ENCODE data around the gene RASGRF2. TPM values are rescaled to one million over a fixed set of nuclear protein-coding genes. Genes with fewer than 3 reads are reported as not detected.

Gene RASGRF2
- total and polyA plus RNA-seq, 2 of the 8 experiments (the other 6 are each of a cell fraction or from before 2014, with no cell fraction given): 2.6 to 29.5 TPM

DNA sequence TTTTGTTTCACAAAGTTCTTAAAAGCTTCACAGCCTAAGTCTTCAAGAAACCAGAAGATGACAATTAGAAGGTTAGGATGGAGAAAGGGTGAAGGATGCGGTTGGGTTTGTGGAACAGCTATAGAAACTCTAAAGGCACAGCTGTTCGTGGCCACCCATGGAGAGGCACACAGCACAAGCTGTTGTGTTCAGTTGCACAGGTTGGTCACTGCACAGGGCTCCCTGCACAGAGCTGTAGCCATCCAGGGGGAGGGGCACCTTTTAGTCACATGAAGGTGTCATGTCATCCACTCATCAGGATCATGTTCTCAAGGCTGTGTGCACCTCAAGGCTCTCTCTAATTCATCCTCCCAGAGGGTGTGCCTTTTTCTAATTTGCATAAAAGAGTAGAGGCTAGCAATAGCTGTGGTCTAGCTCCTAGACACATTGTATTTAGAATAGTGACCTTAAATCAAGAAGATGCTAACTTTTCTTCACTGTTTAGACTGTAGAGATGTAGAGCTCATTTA, 5.0 kb upstream of the RASGRF2 start:
- no peak overlapping the region for H2BK15ac ChIP-seq (ENCODE audit: low read length)
- no peak overlapping the region for H3K18ac ChIP-seq (ENCODE audit: extremely low read depth, low read length)
- H3K23me2 ChIP-seq (ENCODE audit: low read depth, low read length): peaks cover 7% of the 10 kb centered on the region
- WGBS, 2 experiments (ENCODE audit: extremely low coverage in 1 of 2, insufficient coverage in 1 of 2, insufficient read length in 1 of 2, insufficient replicate concordance in 2 of 2, low coverage in 1 of 2, low lambda C conversion rate in 2 of 2, missing lambda C conversion rate in 1 of 2): 92% methylated on average over 2 of the region's 2 CpGs; no CpG with 5 or more reads in 1 of the 2 experiments
- H4K91ac ChIP-seq (replicated peaks; ENCODE audit: insufficient read length, low read length): peak overlapping the region; percentile 72
- no peak overlapping the region for H3K56ac ChIP-seq (replicated peaks; ENCODE audit: insufficient read length, low read depth, low read length)
- H3K9me3 ChIP-seq (ENCODE audit: insufficient read depth in 2 of 2, low read depth in 1 of 2, low read length in 1 of 2): no peaks in the 10 kb centered on the region
- H2BK5ac ChIP-seq (ENCODE audit: low read depth, low read length): peak overlapping the region; percentile 41; the same call in 1 of the 2 replicates
- H3K4me1 ChIP-seq (replicated peaks in 1 of 4; ENCODE audit: control insufficient read depth in 3 of 4, insufficient read depth in 4 of 4, low read length in 3 of 4): peaks cover 10 to 26% (median 18%) of the 10 kb centered on the region in 4 experiments
- no peak overlapping the region for H4K8ac ChIP-seq (ENCODE audit: extremely low read depth, insufficient read depth, low read length)
- peak overlapping the region; percentile 53; the same call in 1 of the 2 replicates for H2BK20ac ChIP-seq (ENCODE audit: low read length)
- H4K20me1 ChIP-seq (replicated peaks in 1 of 2; ENCODE audit: control insufficient read depth in 1 of 2, insufficient read depth in 2 of 2, low read length in 2 of 2): peaks cover 0 to 3% of the 10 kb centered on the region in 2 experiments
- H2BK120ac ChIP-seq (replicated peaks; ENCODE audit: low read depth, low read length): no peak overlapping the region
- no peak overlapping the region for H2AK5ac ChIP-seq (ENCODE audit: low read depth, low read length)
- no peak overlapping the region for H3K4me3 ChIP-seq (ENCODE audit: extremely low read depth in 1 of 4, insufficient read depth in 2 of 4, low read depth in 3 of 4, low read length in 4 of 4)
- no peaks in the 10 kb centered on the region for H3K36me3 ChIP-seq (ENCODE audit: control insufficient read depth in 2 of 4, insufficient read depth in 4 of 4, low read length in 3 of 4)
- H3K9ac ChIP-seq (replicated peaks in 1 of 4; ENCODE audit: extremely low read depth in 1 of 4, low read depth in 3 of 4, low read length in 3 of 4): no peak overlapping the region
- peak overlapping the region; percentile 53 for H3K14ac ChIP-seq (ENCODE audit: insufficient read length)
- peak overlapping the region; percentile 85; the same call in 1 of the 2 replicates for H2BK12ac ChIP-seq (ENCODE audit: low read depth, low read length)
- CTCF ChIA-PET (ENCODE audit: partially characterized antibody): interaction anchor here (0.6 to 2.0 kb wide), 5 partner anchors 66 to 212 kb away, joined by 3 to 6 read pairs (median 3); no protein-coding TSS in a partner anchor
- peak overlapping the region; percentile 45 for H3K4ac ChIP-seq (replicated peaks; ENCODE audit: insufficient read length, low read depth, low read length)
- POLR2A ChIA-PET (ENCODE audit: partially characterized antibody): interaction anchor here (0.7 kb wide), 1 partner anchor 16 kb away, joined by 3 read pairs; no protein-coding TSS in a partner anchor
- H2AFZ ChIP-seq (ENCODE audit: low read length): no peak overlapping the region
- no peaks in the 10 kb centered on the region for H3K79me2 ChIP-seq (ENCODE audit: control insufficient read depth in 1 of 2, insufficient read depth in 2 of 2, low read length in 2 of 2)
- no peak overlapping the region for H4K5ac ChIP-seq (ENCODE audit: insufficient read length, low read depth, low read length)
- FAIRE-seq: no peak
- no peak overlapping the region for H3K4me2 ChIP-seq (ENCODE audit: insufficient read depth in 1 of 2, low read depth in 2 of 2, low read length in 2 of 2)
- TF ChIP-seq, protein P1, sequence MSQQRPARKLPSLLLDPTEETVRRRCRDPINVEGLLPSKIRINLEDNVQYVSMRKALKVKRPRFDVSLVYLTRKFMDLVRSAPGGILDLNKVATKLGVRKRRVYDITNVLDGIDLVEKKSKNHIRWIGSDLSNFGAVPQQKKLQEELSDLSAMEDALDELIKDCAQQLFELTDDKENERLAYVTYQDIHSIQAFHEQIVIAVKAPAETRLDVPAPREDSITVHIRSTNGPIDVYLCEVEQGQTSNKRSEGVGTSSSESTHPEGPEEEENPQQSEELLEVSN (IDR thresholded peaks at IDR 0.05): no peak
- TF ChIP-seq POLR2AphosphoS5 (IDR thresholded peaks at IDR 0.05; ENCODE audit: low read depth, low read length) (no peak), RNF2 (IDR thresholded peaks at IDR 0.05; ENCODE audit: borderline replicate concordance, low read depth, low read length, missing control alignments, poor library complexity, severe bottlenecking) (no peak), CEBPB (IDR thresholded peaks at IDR 0.05; ENCODE audit: low read depth, low read length) (no peak), ASH2L (IDR thresholded peaks at IDR 0.05; ENCODE audit: low read length) (no peak), TEAD4 (IDR thresholded peaks at IDR 0.05; ENCODE audit: low read depth, low read length) (no peak), CREB1 (IDR thresholded peaks at IDR 0.05) (no peak), NRF1 (IDR thresholded peaks at IDR 0.05; ENCODE audit: low read depth, low read length) (no peak)
- DNase-seq (ENCODE audit: low read depth in 1 of 2, low spot score in 2 of 2): no peak
- H3K27me3 ChIP-seq (replicated peaks in 1 of 4; ENCODE audit: control insufficient read depth in 3 of 4, extremely low read depth in 1 of 4, insufficient read depth in 3 of 4, low read length in 3 of 4): peaks cover 0 to 9% (median 7%) of the 10 kb centered on the region in 4 experiments; a peak in 5 of 7 replicates
- H3K23ac ChIP-seq (ENCODE audit: insufficient read length): no peak overlapping the region
- no peak overlapping the region for H3K27ac ChIP-seq (ENCODE audit: low read depth, low read length)
- no peaks in the 10 kb centered on the region for H3K79me1 ChIP-seq (ENCODE audit: low read depth, low read length)

All from H1 (cell line).